GM12878 (cell line): ENCODE results near the gene SETD1B. TPM values are rescaled to one million over a fixed set of nuclear protein-coding genes. Genes with fewer than 3 reads are reported as not detected.
A peak's percentile ranks its signal among the peaks of the same experiment; 100 is the strongest.

ENCODE experiments used
- BACH1 ChIP-seq: fragments of 450-650 bp; IDR thresholded peaks from 2 replicates; pipeline ENCODE4 v1.6.1; 2017; ENCODE audit warnings: mild to moderate bottlenecking, borderline replicate concordance
- BHLHE40 ChIP-seq, 2 experiments: fragments of 450-650 bp in 1 of 2; IDR thresholded peaks; 2 replicates each; pipeline ENCODE4 v1.6.1; 2011 to 2017; ENCODE audit warnings: low read depth in 2 of 2, borderline replicate concordance in 1 of 2, improper control_type of control experiment in 1 of 2, low read length in 1 of 2, mild to moderate bottlenecking in 1 of 2
- BRCA1 ChIP-seq: IDR thresholded peaks from 2 replicates; pipeline ENCODE4 v1.6.1; 2011; ENCODE audit warnings: low read depth, low read length, improper control_type of control experiment
- CREM ChIP-seq: IDR thresholded peaks from 2 replicates; pipeline ENCODE4 v1.6.1; 2014; ENCODE audit warnings: antibody characterized with exemption, low read depth
- EED ChIP-seq: sonication (generic); IDR thresholded peaks from 2 replicates; pipeline ENCODE4 v1.6.1; 2016; ENCODE audit warnings: antibody characterized with exemption, low read depth
- EZH2 ChIP-seq: IDR thresholded peaks from 2 replicates; pipeline ENCODE4 v1.6.1; 2012; ENCODE audit warnings: low read depth, mild to moderate bottlenecking, control low read depth, inconsistent platforms, low read length, borderline replicate concordance; ENCODE audit not compliant: control insufficient read depth
- FOXK2 ChIP-seq: fragments of 450-650 bp; IDR thresholded peaks from 2 replicates; pipeline ENCODE4 v1.6.1; 2017; ENCODE audit warnings: mild to moderate bottlenecking, moderate library complexity
- IKZF1 ChIP-seq: fragments of 450-650 bp; conservative IDR thresholded peaks from 2 replicates; pipeline ENCODE4 v1.6.1; 2017; ENCODE audit warnings: antibody characterized with exemption, mild to moderate bottlenecking
- IKZF2 ChIP-seq, 2 experiments: fragments of 450-650 bp; IDR thresholded peaks; 2 replicates each; pipeline ENCODE4 v1.6.1; 2017; ENCODE audit warnings: mild to moderate bottlenecking in 2 of 2, moderate library complexity in 2 of 2
- KAT2A ChIP-seq: conservative IDR thresholded peaks from 2 replicates; pipeline ENCODE4 v1.6.1; 2011; ENCODE audit warnings: low read depth, low read length; ENCODE audit not compliant: control insufficient read depth
- MXI1 ChIP-seq: fragments of 150-350 bp; IDR thresholded peaks from 2 replicates; pipeline ENCODE4 v1.6.1; 2011; ENCODE audit warnings: low read depth, mild to moderate bottlenecking, inconsistent platforms, low read length, improper control_type of control experiment
- MYC ChIP-seq: IDR thresholded peaks from 2 replicates; pipeline ENCODE4 v1.6.1; 2011; ENCODE audit warnings: mild to moderate bottlenecking, low read length, moderate library complexity, inconsistent platforms; ENCODE audit not compliant: insufficient read depth, insufficient replicate concordance, insufficient read length, severe bottlenecking
- NFYB ChIP-seq: IDR thresholded peaks from 2 replicates; pipeline ENCODE4 v1.6.1; 2011; ENCODE audit warnings: low read depth, mild to moderate bottlenecking, low read length, improper control_type of control experiment, moderate library complexity; ENCODE audit not compliant: insufficient read depth
- POU2F2 ChIP-seq: IDR thresholded peaks from 3 replicates; pipeline ENCODE4 v1.6.1; 2011; ENCODE audit warnings: low read depth, mild to moderate bottlenecking, low read length, borderline replicate concordance
- RELA ChIP-seq: fragments of 450-650 bp; IDR thresholded peaks from 2 replicates; pipeline ENCODE4 v1.8.0; 2014; ENCODE audit warnings: borderline replicate concordance; ENCODE audit not compliant: partially characterized antibody
- SIN3A ChIP-seq: IDR thresholded peaks from 2 replicates; pipeline ENCODE4 v1.6.1; 2012; ENCODE audit warnings: low read depth, low read length, improper control_type of control experiment
- SMAD5 ChIP-seq: IDR thresholded peaks from 2 replicates; pipeline ENCODE4 v1.6.1; 2016; ENCODE audit warnings: antibody characterized with exemption, low read depth
- SP1 ChIP-seq: IDR thresholded peaks from one replicate; pipeline ENCODE4 v1.6.1; 2011; ENCODE audit warnings: low read depth, low read length
- SREBF2 ChIP-seq: IDR thresholded peaks from 2 replicates; pipeline ENCODE4 v1.6.1; 2012; ENCODE audit warnings: mild to moderate bottlenecking, low read length
- SRF ChIP-seq, 2 experiments: IDR thresholded peaks; 2 replicates each; pipeline ENCODE4 v1.6.1; 2011; ENCODE audit warnings: low read depth in 2 of 2, low read length in 2 of 2, mild to moderate bottlenecking in 1 of 2, moderate library complexity in 1 of 2
- TAF1 ChIP-seq: IDR thresholded peaks from 2 replicates; pipeline ENCODE4 v1.6.1; 2011; ENCODE audit warnings: mild to moderate bottlenecking, low read depth, low read length, borderline replicate concordance
- YY1 ChIP-seq: IDR thresholded peaks from 2 replicates; pipeline ENCODE4 v1.6.1; 2011; ENCODE audit warnings: low read depth, mild to moderate bottlenecking, low read length
- ZBED1 ChIP-seq: IDR thresholded peaks from 2 replicates; pipeline ENCODE4 v1.6.1; 2016; ENCODE audit warnings: borderline replicate concordance
- ZNF207 ChIP-seq: fragments of 450-650 bp; IDR thresholded peaks from 2 replicates; pipeline ENCODE4 v1.6.1; 2014; ENCODE audit warnings: antibody characterized with exemption, mild to moderate bottlenecking, borderline replicate concordance
- polyA plus RNA-seq, 11 experiments: library from polyadenylated mRNA; depleted of rRNA in 4 of 11; unstranded in 6 of 11; stranded (reverse) in 5 of 11; fragments of >200 nt; fragmentation: Nextera tagmentation in 4 of 11; fragmentation: Illumina TruSeq in 1 of 11; extraction: Ambion mirVana in 4 of 11; extraction: Trizol in 1 of 11; gene quantifications; 1 replicate in 1 of 11; 2 replicates in 10 of 11; pipeline versions ENCODE4 v1.2.1 to v1.2.3, GENCODE V29; 2011 to 2016; ENCODE audit warnings: inconsistent platforms in 2 of 11, missing spikeins in 2 of 11, low read depth in 1 of 11
- total RNA-seq, 4 experiments: library from RNA; depleted of rRNA in 3 of 4; stranded (reverse); fragments of >200 nt in 3 of 4; fragmentation: Illumina TruSeq in 1 of 4; extraction: Trizol in 1 of 4; gene quantifications; 2 replicates each; pipeline versions ENCODE4 v1.2.1 to v1.2.3, GENCODE V29; 2013 to 2021
- TF ChIP-seq, protein P1 (sequence below): fragments of 450-650 bp; IDR thresholded peaks from 2 replicates; pipeline ENCODE4 v1.6.1; 2017; ENCODE audit warnings: mild to moderate bottlenecking, low read depth, inconsistent platforms; ENCODE audit not compliant: poor library complexity, severe bottlenecking
- TF ChIP-seq, protein P2 (sequence below): fragments of 450-650 bp; IDR thresholded peaks from 2 replicates; pipeline ENCODE4 v1.6.1; 2016; ENCODE audit warnings: mild to moderate bottlenecking
- TF ChIP-seq, protein P3 (sequence below): IDR thresholded peaks from 2 replicates; pipeline ENCODE4 v1.6.1; 2012; ENCODE audit warnings: low read depth, low read length, improper control_type of control experiment

SETD1B gene
- total and polyA plus RNA-seq, 10 of the 15 experiments (the other 5 are each of a cell fraction or from before 2014, with no cell fraction given) = 0.50 to 17.3 (median 1.6) TPM

DNA sequence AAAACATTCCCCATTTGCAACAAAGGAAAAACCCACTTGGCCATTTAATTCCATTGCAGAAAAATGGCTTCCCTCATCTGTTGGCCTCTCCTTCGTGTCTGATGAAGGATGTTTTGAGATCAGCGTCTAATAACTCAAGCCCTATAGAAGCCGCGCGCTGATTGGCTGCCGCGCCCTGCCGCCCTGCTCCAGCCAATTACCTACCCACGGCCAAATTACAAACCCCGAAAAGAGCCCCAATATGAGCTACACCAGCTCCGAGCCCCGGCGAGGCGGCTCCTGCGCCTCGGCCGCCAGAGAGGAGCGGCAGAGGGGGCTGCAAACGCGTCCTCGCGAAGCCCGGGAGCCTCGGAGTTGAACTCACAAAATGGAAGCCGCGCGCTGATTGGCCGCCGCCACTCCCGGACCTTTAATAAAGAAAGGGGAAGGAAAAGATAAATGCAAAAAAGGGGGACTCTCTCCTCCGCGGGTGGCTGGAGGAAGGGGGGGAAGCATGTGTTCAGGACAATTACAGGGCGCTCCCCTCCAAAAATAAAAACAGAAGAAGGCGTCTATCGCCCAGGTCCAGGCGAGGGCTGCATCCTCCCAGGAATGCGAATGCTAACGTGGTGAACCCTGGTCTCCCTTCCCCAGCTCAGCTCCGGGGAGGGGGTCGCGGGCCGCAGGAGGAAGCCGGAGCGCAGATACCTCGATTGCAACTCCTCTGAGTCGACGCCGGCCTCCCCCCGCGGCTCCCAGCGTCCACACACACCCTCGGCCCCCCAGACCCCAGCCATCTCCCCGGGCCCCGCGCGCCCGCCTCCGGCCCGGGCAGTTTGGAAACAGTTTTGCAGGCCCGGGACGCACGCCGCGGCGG, 738 bp upstream of the SETD1B start (continued):
- TF ChIP-seq BACH1 (peak; percentile 4; the same call in 1 of the 2 replicates), EED (peak; percentile 43; the same call in 1 of the 2 replicates), EZH2 (no peak), ZNF207 (peak; percentile 83; the same call in 1 of the 2 replicates), RELA (peak; percentile 41), TAF1 (peak; percentile 94), IKZF1 (peak; percentile 75), BHLHE40 (IDR thresholded peaks at IDR 0.05; ENCODE audit: borderline replicate concordance in 1 of 2, low read depth in 2 of 2, low read length in 1 of 2) (peak; percentile 6 to 14; a peak in 1 of 4 replicates), FOXK2 (peak; percentile 38; the same call in 1 of the 2 replicates), ZBED1 (peak; percentile 92), SP1 (peak; percentile 16), SMAD5 (peak; percentile 95), NFYB (peak; percentile 82), SIN3A (0 out of 2 replicates have a peak, but pooled peaks have one; percentile 32), SRF (IDR thresholded peaks at IDR 0.05; ENCODE audit: low read depth in 2 of 2, low read length in 2 of 2) (peak in 1 of 2 experiments; percentile 39; a peak in 1 of 4 replicates), YY1 (peak; percentile 94), MXI1 (0 out of 2 replicates have a peak, but pooled peaks have one; percentile 70), POU2F2 (peak; percentile 89), CREM (no peak; the same call in none of the 2 replicates), KAT2A (no peak), SREBF2 (peak; percentile 76), IKZF2 (IDR thresholded peaks at IDR 0.05) (peak in 1 of 2 experiments; percentile 38; a peak in 2 of 4 replicates), MYC (no peak), BRCA1 (peak; percentile 52)
- TF ChIP-seq, protein P1, sequence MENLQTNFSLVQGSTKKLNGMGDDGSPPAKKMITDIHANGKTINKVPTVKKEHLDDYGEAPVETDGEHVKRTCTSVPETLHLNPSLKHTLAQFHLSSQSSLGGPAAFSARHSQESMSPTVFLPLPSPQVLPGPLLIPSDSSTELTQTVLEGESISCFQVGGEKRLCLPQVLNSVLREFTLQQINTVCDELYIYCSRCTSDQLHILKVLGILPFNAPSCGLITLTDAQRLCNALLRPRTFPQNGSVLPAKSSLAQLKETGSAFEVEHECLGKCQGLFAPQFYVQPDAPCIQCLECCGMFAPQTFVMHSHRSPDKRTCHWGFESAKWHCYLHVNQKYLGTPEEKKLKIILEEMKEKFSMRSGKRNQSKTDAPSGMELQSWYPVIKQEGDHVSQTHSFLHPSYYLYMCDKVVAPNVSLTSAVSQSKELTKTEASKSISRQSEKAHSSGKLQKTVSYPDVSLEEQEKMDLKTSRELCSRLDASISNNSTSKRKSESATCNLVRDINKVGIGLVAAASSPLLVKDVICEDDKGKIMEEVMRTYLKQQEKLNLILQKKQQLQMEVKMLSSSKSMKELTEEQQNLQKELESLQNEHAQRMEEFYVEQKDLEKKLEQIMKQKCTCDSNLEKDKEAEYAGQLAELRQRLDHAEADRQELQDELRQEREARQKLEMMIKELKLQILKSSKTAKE = peak; percentile 42
- TF ChIP-seq, protein P2, sequence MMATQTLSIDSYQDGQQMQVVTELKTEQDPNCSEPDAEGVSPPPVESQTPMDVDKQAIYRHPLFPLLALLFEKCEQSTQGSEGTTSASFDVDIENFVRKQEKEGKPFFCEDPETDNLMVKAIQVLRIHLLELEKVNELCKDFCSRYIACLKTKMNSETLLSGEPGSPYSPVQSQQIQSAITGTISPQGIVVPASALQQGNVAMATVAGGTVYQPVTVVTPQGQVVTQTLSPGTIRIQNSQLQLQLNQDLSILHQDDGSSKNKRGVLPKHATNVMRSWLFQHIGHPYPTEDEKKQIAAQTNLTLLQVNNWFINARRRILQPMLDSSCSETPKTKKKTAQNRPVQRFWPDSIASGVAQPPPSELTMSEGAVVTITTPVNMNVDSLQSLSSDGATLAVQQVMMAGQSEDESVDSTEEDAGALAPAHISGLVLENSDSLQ = peak; percentile 63; the same call in 1 of the 2 replicates
- TF ChIP-seq, protein P3, sequence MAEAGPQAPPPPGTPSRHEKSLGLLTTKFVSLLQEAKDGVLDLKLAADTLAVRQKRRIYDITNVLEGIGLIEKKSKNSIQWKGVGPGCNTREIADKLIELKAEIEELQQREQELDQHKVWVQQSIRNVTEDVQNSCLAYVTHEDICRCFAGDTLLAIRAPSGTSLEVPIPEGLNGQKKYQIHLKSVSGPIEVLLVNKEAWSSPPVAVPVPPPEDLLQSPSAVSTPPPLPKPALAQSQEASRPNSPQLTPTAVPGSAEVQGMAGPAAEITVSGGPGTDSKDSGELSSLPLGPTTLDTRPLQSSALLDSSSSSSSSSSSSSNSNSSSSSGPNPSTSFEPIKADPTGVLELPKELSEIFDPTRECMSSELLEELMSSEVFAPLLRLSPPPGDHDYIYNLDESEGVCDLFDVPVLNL = 0 out of 2 replicates have a peak, but pooled peaks have one; percentile 20
